Measurements from ENCODE around the gene CREBRF. TPM values are rescaled to one million over a fixed set of nuclear protein-coding genes. Genes with fewer than 3 reads are reported as not detected.
"Not testable (repeated sequence)": the region's sequence is repeated elsewhere in the genome, so short reads cannot be mapped to it uniquely, and the experiment has no call there.

The CREBRF gene
- total RNA-seq, 1 donor from 2014 or later, result 10.0 TPM

GRCh38 chr5:173027905-173028304, 28.2 kb upstream of the CREBRF start:
- no peaks in the 10 kb centered on the region for H3K27me3 ChIP-seq (ENCODE audit: insufficient read depth, low read length)
- Mint-ChIP-seq H3K36me3 (ENCODE audit: low read depth, unreplicated experiment) (peaks cover 3% of the 10 kb centered on the region), H3K27me3 (ENCODE audit: low read depth, unreplicated experiment) (no peaks in the 10 kb centered on the region), H3K4me3 (ENCODE audit: unreplicated experiment) (no peak overlapping the region), H3K4me1 (ENCODE audit: low read depth, unreplicated experiment) (no peaks in the 10 kb centered on the region), H3K27ac (ENCODE audit: unreplicated experiment) (no peak overlapping the region), H3K9me3 (ENCODE audit: unreplicated experiment) (no peaks in the 10 kb centered on the region)
- H3K9me3 ChIP-seq (ENCODE audit: insufficient read depth, low read depth, low read length), result no peaks in the 10 kb centered on the region
- no peak overlapping the region for H3K9ac ChIP-seq (ENCODE audit: low read length)
- no peak overlapping the region for H3K4me2 ChIP-seq (ENCODE audit: low read length)
- H3K36me3 ChIP-seq (ENCODE audit: insufficient read depth, low read length), result no peaks in the 10 kb centered on the region
- H3K79me2 ChIP-seq (ENCODE audit: insufficient read depth, low read length), result peaks cover 77% of the 10 kb centered on the region
- H3K4me3 ChIP-seq (ENCODE audit: insufficient read depth, low read depth, low read length), result no peak overlapping the region
- H3K4me1 ChIP-seq (ENCODE audit: insufficient read depth, low read length), result peaks cover 20% of the 10 kb centered on the region
- no peak overlapping the region for H2AFZ ChIP-seq (ENCODE audit: low read depth, low read length)
- TF ChIP-seq CTCF (IDR thresholded peaks at IDR 0.05; ENCODE audit: insufficient read depth, low read depth, low read length), result no peak
- no peak for TF ChIP-seq EZH2 (IDR thresholded peaks at IDR 0.05; ENCODE audit: insufficient read depth, low read length)
- H3K27ac ChIP-seq (ENCODE audit: low read depth, low read length), result no peak overlapping the region
- H4K20me1 ChIP-seq (ENCODE audit: insufficient read depth, low read length), result peaks cover 45% of the 10 kb centered on the region
- DNase-seq (ENCODE audit: low read depth) (no peak), FAIRE-seq (no peak)

GRCh38 chr5:173028811-173029327, 27.3 kb upstream of the CREBRF start:
- H3K9me3 ChIP-seq (ENCODE audit: insufficient read depth, low read depth, low read length), result no peaks in the 10 kb centered on the region
- H3K4me3 ChIP-seq (ENCODE audit: insufficient read depth, low read depth, low read length), result no peak overlapping the region
- peaks cover 20% of the 10 kb centered on the region for H3K4me1 ChIP-seq (ENCODE audit: insufficient read depth, low read length)
- Mint-ChIP-seq H3K4me3 (ENCODE audit: unreplicated experiment) (no peak overlapping the region), H3K27me3 (ENCODE audit: low read depth, unreplicated experiment) (no peaks in the 10 kb centered on the region), H3K36me3 (ENCODE audit: low read depth, unreplicated experiment) (peaks cover 3% of the 10 kb centered on the region), H3K9me3 (ENCODE audit: unreplicated experiment) (no peaks in the 10 kb centered on the region), H3K27ac (ENCODE audit: unreplicated experiment) (no peak overlapping the region), H3K4me1 (ENCODE audit: low read depth, unreplicated experiment) (no peaks in the 10 kb centered on the region)
- peaks cover 77% of the 10 kb centered on the region for H3K79me2 ChIP-seq (ENCODE audit: insufficient read depth, low read length)
- H3K27me3 ChIP-seq (ENCODE audit: insufficient read depth, low read length), result no peaks in the 10 kb centered on the region
- H3K9ac ChIP-seq (ENCODE audit: low read length), result no peak overlapping the region
- H2AFZ ChIP-seq (ENCODE audit: low read depth, low read length), result no peak overlapping the region
- FAIRE-seq (no peak), DNase-seq (ENCODE audit: low read depth) (peak; percentile 41)
- no peak overlapping the region for H3K27ac ChIP-seq (ENCODE audit: low read depth, low read length)
- no peak for TF ChIP-seq EZH2 (IDR thresholded peaks at IDR 0.05; ENCODE audit: insufficient read depth, low read length)
- peaks cover 48% of the 10 kb centered on the region for H4K20me1 ChIP-seq (ENCODE audit: insufficient read depth, low read length)
- peak overlapping the region; percentile 3 for H3K4me2 ChIP-seq (ENCODE audit: low read length)
- no peaks in the 10 kb centered on the region for H3K36me3 ChIP-seq (ENCODE audit: insufficient read depth, low read length)

GRCh38 chr5:173029499-173029921, 26.6 kb upstream of the CREBRF start:
- DNase-seq (ENCODE audit: low read depth), result no peak
- H3K27me3 Mint-ChIP-seq (ENCODE audit: low read depth, unreplicated experiment), result no peaks in the 10 kb centered on the region
- H3K4me1 Mint-ChIP-seq (ENCODE audit: low read depth, unreplicated experiment), result peaks cover 2% of the 10 kb centered on the region
- Histone ChIP-seq H3K79me2 (ENCODE audit: insufficient read depth, low read length) (peaks cover 75% of the 10 kb centered on the region), H3K36me3 (ENCODE audit: insufficient read depth, low read length) (peaks cover 3% of the 10 kb centered on the region), H2AFZ (ENCODE audit: low read depth, low read length) (no peak overlapping the region), H3K4me3 (ENCODE audit: insufficient read depth, low read depth, low read length) (no peak overlapping the region), H3K9ac (ENCODE audit: low read length) (no peak overlapping the region), H3K4me2 (ENCODE audit: low read length) (no peak overlapping the region), H3K9me3 (ENCODE audit: insufficient read depth, low read depth, low read length) (no peaks in the 10 kb centered on the region), H3K27ac (ENCODE audit: low read depth, low read length) (no peak overlapping the region), H3K27me3 (ENCODE audit: insufficient read depth, low read length) (no peaks in the 10 kb centered on the region), H3K4me1 (ENCODE audit: insufficient read depth, low read length) (peaks cover 20% of the 10 kb centered on the region), H4K20me1 (ENCODE audit: insufficient read depth, low read length) (peaks cover 51% of the 10 kb centered on the region)
- no peak for FAIRE-seq
- H3K36me3 Mint-ChIP-seq (ENCODE audit: low read depth, unreplicated experiment), result peaks cover 4% of the 10 kb centered on the region
- no peak for TF ChIP-seq CTCF (IDR thresholded peaks at IDR 0.05; ENCODE audit: insufficient read depth, low read depth, low read length)
- TF ChIP-seq EZH2 (IDR thresholded peaks at IDR 0.05; ENCODE audit: insufficient read depth, low read length), result no peak
- H3K27ac Mint-ChIP-seq (ENCODE audit: unreplicated experiment), result no peak overlapping the region
- no peaks in the 10 kb centered on the region for H3K9me3 Mint-ChIP-seq (ENCODE audit: unreplicated experiment)
- no peak overlapping the region for H3K4me3 Mint-ChIP-seq (ENCODE audit: unreplicated experiment)

GRCh38 chr5:173032096-173032495, 24.1 kb upstream of the CREBRF start:
- H3K27ac Mint-ChIP-seq (ENCODE audit: unreplicated experiment); DNase-seq (ENCODE audit: low read depth); H3K27me3 ChIP-seq (ENCODE audit: insufficient read depth, low read length); H3K4me3 Mint-ChIP-seq (ENCODE audit: unreplicated experiment); H3K4me2 ChIP-seq (ENCODE audit: low read length); H3K27ac ChIP-seq (ENCODE audit: low read depth, low read length); H3K36me3 Mint-ChIP-seq (ENCODE audit: low read depth, unreplicated experiment); H3K36me3 ChIP-seq (ENCODE audit: insufficient read depth, low read length); H3K4me3 ChIP-seq (ENCODE audit: insufficient read depth, low read depth, low read length); H3K9me3 Mint-ChIP-seq (ENCODE audit: unreplicated experiment); H2AFZ ChIP-seq (ENCODE audit: low read depth, low read length); H3K9me3 ChIP-seq (ENCODE audit: insufficient read depth, low read depth, low read length); H3K9ac ChIP-seq (ENCODE audit: low read length); FAIRE-seq; H3K27me3 Mint-ChIP-seq (ENCODE audit: low read depth, unreplicated experiment): not testable (repeated sequence)
- Histone ChIP-seq H3K79me2 (ENCODE audit: insufficient read depth, low read length) (peaks cover 55% of the 10 kb centered on the region), H4K20me1 (ENCODE audit: insufficient read depth, low read length) (peaks cover 45% of the 10 kb centered on the region), H3K4me1 (ENCODE audit: insufficient read depth, low read length) (peaks cover 21% of the 10 kb centered on the region)
- peaks cover 17% of the 10 kb centered on the region for H3K4me1 Mint-ChIP-seq (ENCODE audit: low read depth, unreplicated experiment)
